HL-60 (cell line): Measurements from ENCODE around the gene ACAP1.

Experiments
- DNase-seq, 2 experiments: peaks; one replicate each; pipeline ENCODE4 v3.0.0-alpha.2; 2010 to 2020; ENCODE audit warnings: low read depth in 1 of 2, low spot score in 1 of 2
- H3K27ac ChIP-seq: fragments of 250-450 bp; sonication (Bioruptor Pico); replicated peaks from 2 replicates; pipeline ENCODE4 v1.5.1; 2020; ENCODE audit warnings: mild to moderate bottlenecking, moderate library complexity
- H3K27me3 ChIP-seq: fragments of 250-450 bp; sonication (Bioruptor Pico); 2 replicates; pipeline ENCODE4 v1.5.1; 2021; ENCODE audit warnings: mild to moderate bottlenecking, moderate library complexity; ENCODE audit not compliant: insufficient read depth, poor library complexity, severe bottlenecking
- H3K4me3 ChIP-seq: replicated peaks from 2 replicates; pipeline ENCODE4 v1.5.1; 2011; ENCODE audit warnings: mild to moderate bottlenecking, control low read depth, low read length; ENCODE audit not compliant: insufficient read depth
- CTCF ChIP-seq: IDR thresholded peaks from one replicate; pipeline ENCODE4 v1.5.1; 2011; ENCODE audit warnings: low read length, control low read depth, inconsistent platforms; ENCODE audit not compliant: insufficient read depth
- GABPA ChIP-seq: IDR thresholded peaks from 2 replicates; pipeline ENCODE4 v1.6.1; 2012; ENCODE audit warnings: low read depth
- POLR2AphosphoS5 ChIP-seq: IDR thresholded peaks from 2 replicates; pipeline ENCODE4 v1.6.1; 2012; ENCODE audit warnings: low read depth
- SPI1 ChIP-seq: IDR thresholded peaks from 2 replicates; pipeline ENCODE4 v1.6.1; 2012; ENCODE audit warnings: low read depth, mild to moderate bottlenecking, borderline replicate concordance
- TF ChIP-seq, protein P1 (sequence below): IDR thresholded peaks from 2 replicates; pipeline ENCODE4 v1.6.1; 2012; ENCODE audit warnings: low read depth; ENCODE audit not compliant: insufficient replicate concordance

Gene ACAP1

GRCh38 chr17:7354262-7354843 is 18.0 kb downstream of the ACAP1 start:
- DNase-seq, result no peak
- H3K27me3 ChIP-seq, result no peaks in the 10 kb centered on the region
- no peak overlapping the region for H3K4me3 ChIP-seq
- TF ChIP-seq SPI1 (no peak), POLR2AphosphoS5 (no peak), CTCF (no peak), GABPA (no peak)
- TF ChIP-seq, protein P1, sequence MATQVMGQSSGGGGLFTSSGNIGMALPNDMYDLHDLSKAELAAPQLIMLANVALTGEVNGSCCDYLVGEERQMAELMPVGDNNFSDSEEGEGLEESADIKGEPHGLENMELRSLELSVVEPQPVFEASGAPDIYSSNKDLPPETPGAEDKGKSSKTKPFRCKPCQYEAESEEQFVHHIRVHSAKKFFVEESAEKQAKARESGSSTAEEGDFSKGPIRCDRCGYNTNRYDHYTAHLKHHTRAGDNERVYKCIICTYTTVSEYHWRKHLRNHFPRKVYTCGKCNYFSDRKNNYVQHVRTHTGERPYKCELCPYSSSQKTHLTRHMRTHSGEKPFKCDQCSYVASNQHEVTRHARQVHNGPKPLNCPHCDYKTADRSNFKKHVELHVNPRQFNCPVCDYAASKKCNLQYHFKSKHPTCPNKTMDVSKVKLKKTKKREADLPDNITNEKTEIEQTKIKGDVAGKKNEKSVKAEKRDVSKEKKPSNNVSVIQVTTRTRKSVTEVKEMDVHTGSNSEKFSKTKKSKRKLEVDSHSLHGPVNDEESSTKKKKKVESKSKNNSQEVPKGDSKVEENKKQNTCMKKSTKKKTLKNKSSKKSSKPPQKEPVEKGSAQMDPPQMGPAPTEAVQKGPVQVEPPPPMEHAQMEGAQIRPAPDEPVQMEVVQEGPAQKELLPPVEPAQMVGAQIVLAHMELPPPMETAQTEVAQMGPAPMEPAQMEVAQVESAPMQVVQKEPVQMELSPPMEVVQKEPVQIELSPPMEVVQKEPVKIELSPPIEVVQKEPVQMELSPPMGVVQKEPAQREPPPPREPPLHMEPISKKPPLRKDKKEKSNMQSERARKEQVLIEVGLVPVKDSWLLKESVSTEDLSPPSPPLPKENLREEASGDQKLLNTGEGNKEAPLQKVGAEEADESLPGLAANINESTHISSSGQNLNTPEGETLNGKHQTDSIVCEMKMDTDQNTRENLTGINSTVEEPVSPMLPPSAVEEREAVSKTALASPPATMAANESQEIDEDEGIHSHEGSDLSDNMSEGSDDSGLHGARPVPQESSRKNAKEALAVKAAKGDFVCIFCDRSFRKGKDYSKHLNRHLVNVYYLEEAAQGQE, result no peak
- H3K27ac ChIP-seq, result no peak overlapping the region

GRCh38 chr17:7355053-7355452 is 18.7 kb downstream of the ACAP1 start, which contains the start of gene TMEM95:
Gene TMEM95, plus strand, starts transcription at chr17:7355156. Its CDS starts 49 bp downstream, at chr17:7355205.
- H3K27me3 ChIP-seq, result no peaks in the 10 kb centered on the region
- H3K4me3 ChIP-seq, result no peak within 1 kb of the TSS
- no peak for TF ChIP-seq CTCF
- no peak for TF ChIP-seq SPI1
- TF ChIP-seq GABPA, result no peak
- TF ChIP-seq, protein P1, result no peak
- TF ChIP-seq POLR2AphosphoS5, result no peak
- DNase-seq, result no peak
- no peak within 1 kb of the TSS for H3K27ac ChIP-seq

DNA sequence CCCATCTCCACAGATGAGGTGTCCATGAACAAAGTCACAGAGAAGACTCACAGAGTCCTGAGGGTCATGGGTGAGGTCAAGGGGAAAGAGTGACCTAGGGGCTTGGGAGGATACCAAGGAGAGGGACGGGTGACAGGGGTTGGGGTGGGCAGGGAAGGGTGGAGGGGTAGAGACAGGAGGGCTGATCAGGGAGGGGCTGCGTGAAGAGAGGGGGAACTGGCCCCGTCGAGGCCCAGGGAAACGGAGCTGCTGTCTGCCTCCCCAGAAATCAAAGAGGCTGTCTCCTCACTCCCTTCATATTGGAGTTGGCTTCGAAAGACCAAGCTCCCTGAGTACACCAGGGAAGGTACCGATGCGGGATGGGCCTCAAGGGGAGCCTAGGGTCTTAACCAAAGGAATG is 19.2 kb downstream of the ACAP1 start:
- no peak for DNase-seq
- no peak overlapping the region for H3K4me3 ChIP-seq
- no peak overlapping the region for H3K27ac ChIP-seq
- no peaks in the 10 kb centered on the region for H3K27me3 ChIP-seq
- TF ChIP-seq POLR2AphosphoS5 (no peak), SPI1 (no peak), GABPA (no peak), CTCF (no peak)
- TF ChIP-seq, protein P1, result no peak
